ENCODE results near the gene DNAH3. TPM values are rescaled to one million over a fixed set of nuclear protein-coding genes. Genes with fewer than 3 reads are reported as not detected.

Gene DNAH3
- total RNA-seq, 1 experiment from 2014 or later = 0.70 TPM

- intact Hi-C loops (cut with micrococcal nuclease; ENCODE audit: unreplicated experiment) = no loop called here
- no peak for DNase-seq
- TF ChIP-seq EZH2 (IDR thresholded peaks at IDR 0.05; ENCODE audit: low read depth) (no peak), CTCF (conservative IDR thresholded peaks at IDR 0.05) (no peak)
- H3K27ac ChIP-seq = no peak overlapping the region
- ChIA-PET CTCF (no interaction called here), POLR2A (ENCODE audit: unreplicated experiment) (no interaction called here)
- H3K27me3 ChIP-seq (ENCODE audit: insufficient read depth, low read depth) = no peaks in the 10 kb centered on the region
- peaks cover 15% of the 10 kb centered on the region for H3F3A ChIP-seq (ENCODE audit: insufficient read depth, low read depth)
- H4K20me1 ChIP-seq (ENCODE audit: insufficient read depth) = peaks cover 9% of the 10 kb centered on the region
- 0 out of 2 replicates have a peak, but pooled peaks cover 10% of the 10 kb centered on the region for H3K36me3 ChIP-seq (ENCODE audit: low read depth)
- BruUV-seq (replicated peaks) = no TSS peak
- H3K4me1 ChIP-seq (replicated peaks; ENCODE audit: insufficient read depth) = peaks cover 24% of the 10 kb centered on the region
- H3K9me3 ChIP-seq (ENCODE audit: insufficient read depth, low read depth) = no peaks in the 10 kb centered on the region; the same call in 1 of the 2 replicates
- no peak overlapping the region for H3K4me2 ChIP-seq
- H2AFZ ChIP-seq = no peak overlapping the region
- H3K9me2 ChIP-seq (ENCODE audit: insufficient read depth) = no peaks in the 10 kb centered on the region
- H3K79me2 ChIP-seq (ENCODE audit: low read depth) = peaks cover 78% of the 10 kb centered on the region
- H3K4me3 ChIP-seq = no peak overlapping the region
Observed at GRCh38 chr16:20884240-20884556, 266.4 kb downstream of the DNAH3 start.

- TF ChIP-seq CTCF (conservative IDR thresholded peaks at IDR 0.05) = no peak
- no peak overlapping the region for H3K4me3 ChIP-seq
- CTCF ChIA-PET = no interaction called here
Observed at GRCh38 chr16:20883554-20884239, 266.9 kb downstream of the DNAH3 start.

More at GRCh38 chr16:20883554-20884239, 266.9 kb downstream of the DNAH3 start:
- no peaks in the 10 kb centered on the region for H3K9me2 ChIP-seq (ENCODE audit: insufficient read depth)
- 0 out of 2 replicates have a peak overlapping the region, but pooled peaks have one; percentile 6 for H3K4me2 ChIP-seq
- intact Hi-C loops (cut with micrococcal nuclease; ENCODE audit: unreplicated experiment) = no loop called here
- H3K9me3 ChIP-seq (ENCODE audit: insufficient read depth, low read depth) = no peaks in the 10 kb centered on the region; the same call in 1 of the 2 replicates
- no peak overlapping the region for H3K27ac ChIP-seq
- no peak for DNase-seq
- no peak overlapping the region for H2AFZ ChIP-seq
- peaks cover 29% of the 10 kb centered on the region for H3K4me1 ChIP-seq (replicated peaks; ENCODE audit: insufficient read depth)
- 0 out of 2 replicates have a peak, but pooled peaks cover 10% of the 10 kb centered on the region for H3K36me3 ChIP-seq (ENCODE audit: low read depth)
- no TSS peak for BruUV-seq (replicated peaks)
- peaks cover 17% of the 10 kb centered on the region for H3F3A ChIP-seq (ENCODE audit: insufficient read depth, low read depth)
- peaks cover 9% of the 10 kb centered on the region for H4K20me1 ChIP-seq (ENCODE audit: insufficient read depth)
- H3K27me3 ChIP-seq (ENCODE audit: insufficient read depth, low read depth) = no peaks in the 10 kb centered on the region
- H3K79me2 ChIP-seq (ENCODE audit: low read depth) = peaks cover 78% of the 10 kb centered on the region
- POLR2A ChIA-PET (ENCODE audit: unreplicated experiment) = interaction anchor here (0.6 kb wide), 1 partner anchor 30 kb away, joined by 12 read pairs; no protein-coding TSS in a partner anchor

Other genes with a start within 250 kb of the DNAH3 start
- gene LDAF1, start 7.8 kb upstream of the DNAH3 start, total RNA-seq (2021) = 47.6 and 69.9 TPM in 2 replicates
- gene ZP2, start 60.7 kb upstream of the DNAH3 start, total RNA-seq (2021) = not detected in 2 replicates
- not detected in 2 replicates for gene ANKS4B, start 82.9 kb upstream of the DNAH3 start, total RNA-seq (2021)
- not detected in 2 replicates for gene CRYM, start 127.4 kb upstream of the DNAH3 start, total RNA-seq (2021)

All from PC-9 (cell line).